Fibroblast of the aortic adventitia (primary cell): Measurements from ENCODE around the gene RFC1. TPM values are rescaled to one million over a fixed set of nuclear protein-coding genes. Genes with fewer than 3 reads are reported as not detected.

Source experiments
- DNase-seq: peaks from one replicate; pipeline ENCODE4 v3.0.0-alpha.2; 2010; ENCODE audit warnings: low read depth
- H3K4me3 ChIP-seq: 2 replicates; pipeline ENCODE4 v1.5.1; 2011; ENCODE audit warnings: low read depth, mild to moderate bottlenecking, control low read depth, low read length, moderate library complexity
- total RNA-seq: library from RNA; depleted of rRNA; stranded (reverse); fragments of >200 nt; gene quantifications from 2 replicates; pipeline ENCODE4 v1.2.3, GENCODE V29; 2012; ENCODE audit warnings: low replicate concordance
- TF ChIP-seq, protein P1 (sequence below): IDR thresholded peaks from 2 replicates; pipeline ENCODE4 v1.5.1; 2011; ENCODE audit warnings: mild to moderate bottlenecking, low read length, control low read depth, inconsistent platforms; ENCODE audit not compliant: insufficient read depth

The RFC1 gene
- total RNA-seq, 1 donor = 78.5 TPM

DNA sequence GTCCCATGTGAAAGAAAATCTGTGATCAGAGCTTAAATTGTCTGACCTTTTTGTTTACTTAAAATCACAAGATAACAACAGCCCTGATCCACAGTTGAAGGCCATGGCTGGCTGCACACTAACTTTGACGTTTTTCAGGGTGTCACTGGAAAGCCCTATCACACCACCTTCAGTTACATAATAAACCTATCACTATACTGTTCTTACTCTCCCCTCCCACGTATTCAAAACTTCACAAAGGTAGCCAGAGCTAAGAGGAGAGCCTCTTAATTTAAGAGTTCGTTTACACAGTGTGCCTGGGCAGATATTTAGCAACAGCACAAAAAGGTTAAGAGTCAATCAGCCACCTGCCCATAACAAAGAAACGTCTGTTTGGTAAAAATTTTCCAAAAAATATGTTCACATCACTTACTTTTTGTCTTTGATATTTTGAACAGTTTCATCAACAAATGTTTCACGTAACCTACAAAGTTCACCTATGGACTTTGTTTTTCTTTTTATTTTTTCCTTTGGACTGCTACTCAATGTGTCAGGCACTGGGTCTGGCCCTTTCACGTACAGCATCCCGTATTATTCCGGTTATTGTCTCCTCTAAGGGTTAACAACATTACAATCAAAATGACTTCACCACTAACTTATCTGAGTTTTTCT is 25.0 kb downstream of the RFC1 start:
- no peak overlapping the region for H3K4me3 ChIP-seq
- TF ChIP-seq, protein P1, sequence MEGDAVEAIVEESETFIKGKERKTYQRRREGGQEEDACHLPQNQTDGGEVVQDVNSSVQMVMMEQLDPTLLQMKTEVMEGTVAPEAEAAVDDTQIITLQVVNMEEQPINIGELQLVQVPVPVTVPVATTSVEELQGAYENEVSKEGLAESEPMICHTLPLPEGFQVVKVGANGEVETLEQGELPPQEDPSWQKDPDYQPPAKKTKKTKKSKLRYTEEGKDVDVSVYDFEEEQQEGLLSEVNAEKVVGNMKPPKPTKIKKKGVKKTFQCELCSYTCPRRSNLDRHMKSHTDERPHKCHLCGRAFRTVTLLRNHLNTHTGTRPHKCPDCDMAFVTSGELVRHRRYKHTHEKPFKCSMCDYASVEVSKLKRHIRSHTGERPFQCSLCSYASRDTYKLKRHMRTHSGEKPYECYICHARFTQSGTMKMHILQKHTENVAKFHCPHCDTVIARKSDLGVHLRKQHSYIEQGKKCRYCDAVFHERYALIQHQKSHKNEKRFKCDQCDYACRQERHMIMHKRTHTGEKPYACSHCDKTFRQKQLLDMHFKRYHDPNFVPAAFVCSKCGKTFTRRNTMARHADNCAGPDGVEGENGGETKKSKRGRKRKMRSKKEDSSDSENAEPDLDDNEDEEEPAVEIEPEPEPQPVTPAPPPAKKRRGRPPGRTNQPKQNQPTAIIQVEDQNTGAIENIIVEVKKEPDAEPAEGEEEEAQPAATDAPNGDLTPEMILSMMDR = no peak
- no peak for DNase-seq

DNA sequence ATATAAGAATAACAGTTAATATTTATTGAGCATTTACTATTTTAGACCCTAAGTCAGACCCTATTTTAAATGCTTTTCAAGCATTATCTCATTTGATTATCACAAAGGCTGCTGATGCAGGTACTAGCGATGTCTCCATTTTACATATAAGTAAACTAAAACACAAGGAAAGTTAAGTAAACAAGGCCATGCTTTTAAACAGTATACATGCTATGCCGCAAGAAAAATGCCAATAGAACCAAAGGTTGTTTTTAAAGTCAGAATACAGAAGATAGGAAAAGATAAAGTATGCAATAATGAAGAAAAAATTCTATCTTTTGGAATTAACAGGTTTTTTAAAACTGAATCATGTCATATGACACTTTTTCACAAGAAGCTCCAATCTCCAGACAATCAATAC is 26.2 kb downstream of the RFC1 start:
- TF ChIP-seq, protein P1 = no peak
- DNase-seq = no peak
- no peak overlapping the region for H3K4me3 ChIP-seq

DNA sequence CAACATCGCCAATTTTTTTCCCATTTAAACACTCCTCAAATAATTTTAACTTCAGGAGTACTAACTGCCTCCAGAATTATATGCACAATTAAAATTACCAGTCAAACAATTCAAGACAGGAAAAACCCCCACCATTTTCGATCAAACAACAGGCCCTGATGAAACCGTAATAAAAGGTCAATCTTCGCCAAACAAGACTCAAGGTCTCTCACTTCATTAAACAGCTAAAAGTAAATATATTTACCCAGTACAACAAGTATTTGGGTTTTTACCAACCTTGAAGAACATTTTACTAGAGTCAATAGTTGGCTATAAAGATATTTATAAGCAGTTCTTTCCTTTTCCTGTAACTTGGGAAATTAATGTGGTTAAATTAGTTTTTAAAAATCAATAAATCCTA is 28.3 kb downstream of the RFC1 start:
- no peak overlapping the region for H3K4me3 ChIP-seq
- TF ChIP-seq, protein P1 = no peak
- no peak for DNase-seq

DNA sequence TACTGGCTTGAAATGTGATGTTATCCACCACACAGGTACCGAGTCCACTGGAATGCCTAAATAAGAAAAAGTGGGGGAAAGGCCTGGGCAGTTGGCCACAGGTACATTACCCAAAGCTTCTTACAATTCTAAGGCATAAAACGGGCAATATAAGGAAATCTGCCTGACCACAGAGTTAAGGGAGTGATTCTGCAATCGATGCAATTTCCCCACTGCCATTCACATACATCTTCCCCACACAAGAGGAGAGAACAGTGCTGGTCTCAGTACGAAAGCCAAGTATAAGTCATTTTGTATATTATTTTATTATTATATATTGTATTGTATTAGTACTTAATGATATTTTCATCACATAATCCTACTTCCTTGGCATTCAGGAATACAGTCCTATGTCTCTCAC is 30.6 kb downstream of the RFC1 start:
- DNase-seq = no peak
- TF ChIP-seq, protein P1 = no peak
- H3K4me3 ChIP-seq = no peak overlapping the region

DNA sequence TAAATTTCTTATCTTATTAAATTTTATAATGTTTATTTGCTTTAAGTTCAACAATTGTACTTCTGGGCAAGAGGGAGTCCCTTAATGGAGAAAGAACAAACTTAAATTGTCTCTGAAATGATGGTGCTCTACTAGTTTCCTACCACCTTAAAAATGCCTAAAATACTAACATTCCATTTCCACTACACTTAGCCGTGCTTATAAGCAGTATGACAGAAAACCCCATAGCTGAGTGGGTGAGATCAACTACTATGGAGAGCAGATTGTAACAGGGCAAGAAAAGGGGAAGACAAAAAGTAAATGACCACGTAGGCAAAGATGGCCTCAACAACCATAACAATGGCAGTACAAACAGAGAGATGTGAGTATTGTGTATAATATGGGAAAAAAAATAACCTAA is 35.0 kb downstream of the RFC1 start:
- TF ChIP-seq, protein P1 = no peak
- no peak for DNase-seq

DNA sequence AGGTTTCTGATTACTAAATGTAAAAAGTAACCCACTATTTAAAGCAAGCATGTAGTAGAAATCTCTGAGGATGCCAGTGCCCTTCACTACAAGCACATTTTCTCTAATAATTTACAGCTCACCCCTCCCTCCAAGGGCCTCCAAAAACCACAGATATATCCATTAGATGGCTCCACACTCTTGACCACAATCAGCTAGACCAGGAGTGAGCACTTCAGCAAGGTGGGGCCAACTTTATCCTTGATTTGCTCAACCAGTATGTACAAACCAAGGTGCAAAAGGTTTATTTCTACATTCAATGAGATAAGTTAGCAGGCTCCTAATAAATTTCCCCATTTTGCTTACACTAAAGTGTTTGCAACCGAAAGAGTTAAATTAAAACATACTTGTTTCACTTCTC is 35.8 kb downstream of the RFC1 start:
- no peak overlapping the region for H3K4me3 ChIP-seq
- no peak for DNase-seq
- TF ChIP-seq, protein P1 = no peak

More for the DNA sequence above, 35.0 kb downstream of the RFC1 start:
- no peak overlapping the region for H3K4me3 ChIP-seq

DNA sequence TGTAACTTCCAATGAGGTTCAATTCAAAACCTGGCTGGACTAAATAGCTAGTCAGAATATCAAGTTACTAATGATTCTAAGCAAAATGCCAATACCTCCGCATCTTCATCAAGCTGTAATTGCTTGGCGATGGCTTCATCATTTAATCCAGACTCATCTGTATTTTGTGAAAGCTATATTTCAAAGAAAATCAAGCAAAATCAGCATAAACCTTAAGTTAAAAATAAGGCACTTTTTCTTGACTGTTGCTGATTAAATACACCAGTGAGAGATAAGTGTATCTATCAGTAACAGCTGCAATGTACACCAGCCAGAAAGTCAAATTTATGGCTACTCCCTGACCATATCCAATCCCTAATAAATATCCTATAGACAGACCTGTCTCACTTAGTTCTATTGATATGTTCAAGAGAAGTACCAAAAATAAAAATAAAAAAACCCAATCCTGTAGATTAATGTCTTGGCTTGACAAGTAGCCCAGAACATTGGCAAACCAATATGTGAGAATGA is 39.6 kb downstream of the RFC1 start:
- no peak overlapping the region for H3K4me3 ChIP-seq
- TF ChIP-seq, protein P1 = no peak
- DNase-seq = no peak
